NT2/D1 (cell line): ENCODE results near the gene RASAL2.

Source experiments
- SUZ12 ChIP-seq: IDR thresholded peaks from 2 replicates; pipeline ENCODE4 v1.6.1; 2011; ENCODE audit not compliant: insufficient read length, insufficient read depth; ENCODE audit errors: extremely low read depth
- YY1 ChIP-seq: IDR thresholded peaks from 2 replicates; pipeline ENCODE4 v1.6.1; 2011; ENCODE audit not compliant: insufficient read length, insufficient read depth
- ZNF274 ChIP-seq: IDR thresholded peaks from 2 replicates; pipeline ENCODE4 v1.6.1; 2011; ENCODE audit warnings: mild to moderate bottlenecking, low read depth, low read length

DNA sequence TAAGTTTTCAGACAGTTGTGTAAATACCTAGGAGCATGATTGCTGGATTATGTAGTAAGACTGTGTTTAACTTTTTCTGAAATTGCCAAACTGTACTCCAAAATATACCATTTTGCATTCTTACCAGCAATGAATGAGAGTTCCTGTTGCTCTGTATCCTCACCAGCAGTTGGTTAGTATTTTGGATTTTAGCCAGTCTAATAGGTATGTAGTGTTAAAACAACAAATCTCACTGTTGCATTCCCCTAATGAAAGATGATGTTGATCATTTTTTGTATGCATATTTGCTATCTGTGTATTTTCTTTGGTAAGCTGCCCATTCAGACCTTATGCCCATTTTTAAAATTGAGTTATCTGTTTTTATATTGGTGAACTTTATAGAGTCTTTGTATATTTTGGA lies 89.9 kb downstream of the RASAL2 start:
- no peak for TF ChIP-seq YY1
- TF ChIP-seq ZNF274 = no peak
- TF ChIP-seq SUZ12 = no peak
